PFSK-1 (cell line): Measurements from ENCODE around the gene PLA2G4E.

ENCODE experiments used
- FOXP2 ChIP-seq: optimal IDR thresholded peaks from 2 replicates; pipeline ENCODE3; 2011; ENCODE audit warnings: borderline replicate concordance, control low read depth, inconsistent platforms; ENCODE audit not compliant: insufficient read depth; ENCODE audit errors: extremely low read length, extremely low read depth
- POLR2AphosphoS5 ChIP-seq: IDR thresholded peaks from 2 replicates; pipeline ENCODE4 v1.6.1; 2012; ENCODE audit warnings: low read depth, mild to moderate bottlenecking, control low read depth, low read length, moderate library complexity
- REST ChIP-seq, 2 experiments: IDR thresholded peaks; 2 replicates each; pipeline versions ENCODE4 v1.6.1 to v1.8.0; 2011 to 2012; ENCODE audit warnings: low read depth in 2 of 2, low read length in 2 of 2, control low read depth in 1 of 2, inconsistent platforms in 1 of 2, mild to moderate bottlenecking in 1 of 2, moderate library complexity in 1 of 2; ENCODE audit not compliant: insufficient read depth in 1 of 2
- SIN3A ChIP-seq: IDR thresholded peaks from 2 replicates; pipeline ENCODE4 v1.6.1; 2012; ENCODE audit warnings: mild to moderate bottlenecking, low read length, moderate library complexity, borderline replicate concordance; ENCODE audit not compliant: insufficient read depth
- TAF1 ChIP-seq: IDR thresholded peaks from 2 replicates; pipeline ENCODE4 v1.6.1; 2012; ENCODE audit warnings: low read length, control low read depth, borderline replicate concordance; ENCODE audit not compliant: insufficient read depth

Gene PLA2G4E

GRCh38 chr15:42021593-42021992 is 751 bp upstream of the PLA2G4E start:
- TF ChIP-seq POLR2AphosphoS5 = no peak
- no peak for TF ChIP-seq SIN3A
- no peak for TF ChIP-seq REST (IDR thresholded peaks at IDR 0.05; ENCODE audit: insufficient read depth in 1 of 2, low read depth in 2 of 2, low read length in 2 of 2)
- TF ChIP-seq TAF1 = no peak
- no peak for TF ChIP-seq FOXP2

DNA sequence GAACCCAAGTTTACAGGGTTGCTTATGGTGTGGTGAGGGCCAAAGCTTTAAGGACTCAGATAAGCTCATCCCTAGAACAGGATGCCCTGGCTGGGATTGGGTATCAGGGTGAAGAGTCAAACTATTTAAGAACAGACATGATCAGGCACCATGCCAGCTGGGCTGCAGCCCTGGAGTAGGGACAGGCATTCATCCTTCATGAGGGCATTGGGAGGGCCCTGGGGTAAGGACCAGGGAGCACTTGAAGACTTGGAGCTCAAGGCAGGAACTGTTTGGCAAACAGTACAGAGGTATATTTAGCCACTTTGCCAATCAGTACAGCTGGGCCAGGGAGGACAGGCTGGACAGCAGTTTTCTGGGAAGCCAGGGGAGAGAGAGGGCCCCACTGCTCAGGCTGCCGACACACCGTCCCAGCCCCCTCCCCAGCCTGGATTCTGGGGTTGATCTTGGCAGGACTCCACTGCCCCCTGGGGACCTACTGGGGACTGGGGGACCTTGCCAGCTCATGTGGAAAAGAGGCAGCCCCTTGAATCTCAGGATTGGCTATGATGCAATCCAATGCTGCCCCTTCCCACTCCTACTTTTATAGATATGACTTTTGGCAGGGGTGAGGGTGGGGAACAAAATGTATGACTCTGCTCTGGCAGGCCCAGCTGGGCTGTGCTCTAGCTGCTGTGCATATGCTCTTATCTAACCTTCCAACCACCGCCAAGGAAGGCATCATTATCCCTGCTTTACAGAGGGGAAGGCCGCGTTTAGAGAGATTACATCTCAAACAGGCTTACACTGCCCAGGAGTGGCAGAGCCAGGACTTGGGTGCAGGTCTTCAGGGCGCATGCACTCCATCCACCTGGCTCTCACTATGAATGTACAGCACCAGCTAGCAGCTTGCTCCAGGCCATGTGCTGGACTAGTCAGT is 2.3 kb downstream of the PLA2G4E start:
- TF ChIP-seq REST (IDR thresholded peaks at IDR 0.05; ENCODE audit: insufficient read depth in 1 of 2, low read depth in 2 of 2, low read length in 2 of 2) (no peak), SIN3A (no peak), TAF1 (no peak), FOXP2 (no peak), POLR2AphosphoS5 (no peak)

- no peak for TF ChIP-seq TAF1
- no peak for TF ChIP-seq FOXP2
- TF ChIP-seq POLR2AphosphoS5 = no peak
- TF ChIP-seq SIN3A = no peak
- TF ChIP-seq REST (IDR thresholded peaks at IDR 0.05; ENCODE audit: insufficient read depth in 1 of 2, low read depth in 2 of 2, low read length in 2 of 2) = no peak
Measured at GRCh38 chr15:42016971-42017370, 3.9 kb downstream of the PLA2G4E start.

GRCh38 chr15:42014406-42014805 is 6.4 kb downstream of the PLA2G4E start:
- TF ChIP-seq REST (IDR thresholded peaks at IDR 0.05; ENCODE audit: insufficient read depth in 1 of 2, low read depth in 2 of 2, low read length in 2 of 2) (no peak), POLR2AphosphoS5 (no peak), SIN3A (no peak)
